Left renal pelvis (tissue), 4 donors: Measurements from ENCODE around the gene GOLGA6L26. TPM values are rescaled to one million over a fixed set of nuclear protein-coding genes. Genes with fewer than 3 reads are reported as not detected.

Experiments
- polyA plus RNA-seq, 4 donors: library from polyadenylated mRNA; unstranded; fragments of 120-200 nt; gene quantifications; one replicate each; pipeline ENCODE4 v1.2.1, GENCODE V29; 2013; ENCODE audit not compliant: insufficient read length in 4 of 4

GOLGA6L26 gene
- polyA plus RNA-seq, 4 donors, result not detected

Other genes with a start within 250 kb of the GOLGA6L26 start
- gene GOLGA6L1, start 197.4 kb downstream of the GOLGA6L26 start, polyA plus RNA-seq, result not detected
- gene GOLGA8S, start 20.6 kb upstream of the GOLGA6L26 start, polyA plus RNA-seq, result 1 to 10 TPM in 3 of 4 donors, under 1 TPM in 1; 0.82 to 1.5 (median 1.3) TPM
- gene GOLGA6L2, start 113.0 kb upstream of the GOLGA6L26 start, polyA plus RNA-seq, result not detected
- 1 to 10 TPM in 3 of 4 donors, under 1 TPM in 1; 0.45 to 2.4 (median 1.6) TPM for gene MKRN3, start 231.5 kb upstream of the GOLGA6L26 start, polyA plus RNA-seq